IPS DF 4.7 (cell line): ENCODE measurements around the gene SH3RF3.

Source experiments
- DNase-seq: peaks from one replicate; pipeline ENCODE4 v3.0.0-alpha.2; 2013; ENCODE audit warnings: low spot score; ENCODE audit errors: extremely low read depth

Gene SH3RF3

GRCh38 chr2:109177635-109178034 is 48.6 kb downstream of the SH3RF3 start:
- no peak for DNase-seq

GRCh38 chr2:109178968-109179367 is 50.0 kb downstream of the SH3RF3 start:
- DNase-seq: no peak

- DNase-seq: no peak
These were observed 51.8 kb downstream of the SH3RF3 start for GRCh38 chr2:109180786-109181185.

- no peak for DNase-seq
These were observed 53.4 kb downstream of the SH3RF3 start for GRCh38 chr2:109182426-109182825.

GRCh38 chr2:109183871-109184270 is 54.9 kb downstream of the SH3RF3 start:
- no peak for DNase-seq

GRCh38 chr2:109184368-109184767 is 55.4 kb downstream of the SH3RF3 start:
- no peak for DNase-seq

- no peak for DNase-seq
These were observed 56.3 kb downstream of the SH3RF3 start for GRCh38 chr2:109185338-109185737.

- DNase-seq: no peak
These were observed 57.0 kb downstream of the SH3RF3 start for GRCh38 chr2:109185821-109186570.

GRCh38 chr2:109186656-109187250 is 57.7 kb downstream of the SH3RF3 start:
- no peak for DNase-seq

- no peak for DNase-seq
These were observed 58.9 kb downstream of the SH3RF3 start for GRCh38 chr2:109187711-109188495.

- DNase-seq: no peak
These were observed 59.5 kb downstream of the SH3RF3 start for GRCh38 chr2:109188496-109188890.

- no peak for DNase-seq
These were observed 59.9 kb downstream of the SH3RF3 start for GRCh38 chr2:109188898-109189297.

GRCh38 chr2:109189751-109190150 is 60.7 kb downstream of the SH3RF3 start:
- no peak for DNase-seq

GRCh38 chr2:109193807-109194619 is 65.0 kb downstream of the SH3RF3 start:
- DNase-seq: no peak

GRCh38 chr2:109194620-109194937 is 65.6 kb downstream of the SH3RF3 start:
- DNase-seq: no peak

GRCh38 chr2:109195193-109196045 is 66.4 kb downstream of the SH3RF3 start:
- no peak for DNase-seq

- DNase-seq: no peak
These were observed 67.3 kb downstream of the SH3RF3 start for GRCh38 chr2:109196081-109196875.

- DNase-seq: no peak
These were observed 68.8 kb downstream of the SH3RF3 start for GRCh38 chr2:109197491-109198418.

GRCh38 chr2:109199790-109200189 is 70.8 kb downstream of the SH3RF3 start:
- DNase-seq: no peak
